ENCODE data around the gene PRR3.
"Not testable (repeated sequence)": the region's sequence is repeated elsewhere in the genome, so short reads cannot be mapped to it uniquely, and the experiment has no call there.

DNA sequence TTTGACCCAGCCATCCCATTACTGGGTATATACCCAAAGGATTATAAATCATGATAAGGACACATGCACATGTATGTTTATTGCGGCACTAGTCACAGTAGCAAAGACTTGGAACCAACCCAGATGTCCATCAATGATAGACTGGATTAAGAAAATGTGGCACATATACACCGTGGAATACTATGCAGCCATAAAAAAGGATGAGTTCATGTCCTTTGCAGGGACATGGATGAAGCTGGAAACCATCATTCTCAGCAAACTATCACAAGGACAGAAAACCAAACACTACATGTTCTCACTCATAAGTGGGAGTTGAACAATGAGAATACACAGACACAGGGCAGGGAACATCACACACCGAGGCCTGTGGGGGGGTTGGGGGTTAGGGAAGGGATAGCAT lies 30.7 kb upstream of the PRR3 start:
- TF ChIP-seq, protein P1, sequence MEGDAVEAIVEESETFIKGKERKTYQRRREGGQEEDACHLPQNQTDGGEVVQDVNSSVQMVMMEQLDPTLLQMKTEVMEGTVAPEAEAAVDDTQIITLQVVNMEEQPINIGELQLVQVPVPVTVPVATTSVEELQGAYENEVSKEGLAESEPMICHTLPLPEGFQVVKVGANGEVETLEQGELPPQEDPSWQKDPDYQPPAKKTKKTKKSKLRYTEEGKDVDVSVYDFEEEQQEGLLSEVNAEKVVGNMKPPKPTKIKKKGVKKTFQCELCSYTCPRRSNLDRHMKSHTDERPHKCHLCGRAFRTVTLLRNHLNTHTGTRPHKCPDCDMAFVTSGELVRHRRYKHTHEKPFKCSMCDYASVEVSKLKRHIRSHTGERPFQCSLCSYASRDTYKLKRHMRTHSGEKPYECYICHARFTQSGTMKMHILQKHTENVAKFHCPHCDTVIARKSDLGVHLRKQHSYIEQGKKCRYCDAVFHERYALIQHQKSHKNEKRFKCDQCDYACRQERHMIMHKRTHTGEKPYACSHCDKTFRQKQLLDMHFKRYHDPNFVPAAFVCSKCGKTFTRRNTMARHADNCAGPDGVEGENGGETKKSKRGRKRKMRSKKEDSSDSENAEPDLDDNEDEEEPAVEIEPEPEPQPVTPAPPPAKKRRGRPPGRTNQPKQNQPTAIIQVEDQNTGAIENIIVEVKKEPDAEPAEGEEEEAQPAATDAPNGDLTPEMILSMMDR (IDR thresholded peaks at IDR 0.05) = not testable (repeated sequence)
- TF ChIP-seq EZH2 (IDR thresholded peaks at IDR 0.05) = not testable (repeated sequence)

Data from neural progenitor cell (in vitro differentiated cells).